HTR-8/SVneo (cell line): ENCODE data around the gene SYCN.
"Not testable (repeated sequence)": the region's sequence is repeated elsewhere in the genome, so short reads cannot be mapped to it uniquely, and the experiment has no call there.

Experiments used
- DNase-seq: peaks from one replicate; pipeline ENCODE4 v3.0.0; 2011; ENCODE audit warnings: low spot score, mixed read lengths; ENCODE audit not compliant: insufficient read length
- FAIRE-seq: peaks from 2 replicates; lab custom pipeline; 2011; peaks lifted over from hg19 to GRCh38; lab: Jason Lieb, UNC

SYCN gene

DNA sequence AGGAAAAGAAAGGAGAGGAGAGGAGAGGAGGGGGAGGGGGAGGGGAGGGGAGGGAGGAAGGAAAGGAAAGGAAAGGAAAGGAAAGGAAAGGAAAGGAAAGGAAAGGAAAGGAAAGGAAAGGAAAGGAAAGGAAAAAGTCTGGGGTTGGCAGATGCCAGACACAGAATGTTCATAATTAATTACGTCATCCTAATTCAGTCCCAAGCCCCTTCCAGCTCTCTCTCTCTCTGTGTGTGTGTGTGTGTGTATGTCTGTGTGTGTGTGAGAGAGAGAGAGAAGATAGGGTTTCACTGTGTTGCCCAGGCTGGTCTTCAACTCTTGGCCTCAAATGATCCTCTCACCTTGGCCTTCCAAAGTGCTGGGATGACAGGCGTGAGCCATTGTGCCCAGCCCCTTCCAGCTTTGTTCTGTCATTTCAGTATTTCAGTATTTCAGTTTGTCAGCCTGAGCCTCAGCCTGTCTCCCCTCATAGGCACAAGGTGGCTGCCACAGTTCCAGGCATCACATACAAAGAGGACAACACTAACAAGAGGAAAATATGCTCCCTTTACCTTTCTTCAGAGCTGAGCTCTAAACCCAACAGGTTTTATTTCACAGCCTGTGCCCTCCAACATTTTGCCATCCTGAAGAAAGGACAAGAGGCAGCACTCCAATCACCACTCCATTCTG, 26.2 kb upstream of the SYCN start:
- DNase-seq (no peak), FAIRE-seq (no peak)

DNA sequence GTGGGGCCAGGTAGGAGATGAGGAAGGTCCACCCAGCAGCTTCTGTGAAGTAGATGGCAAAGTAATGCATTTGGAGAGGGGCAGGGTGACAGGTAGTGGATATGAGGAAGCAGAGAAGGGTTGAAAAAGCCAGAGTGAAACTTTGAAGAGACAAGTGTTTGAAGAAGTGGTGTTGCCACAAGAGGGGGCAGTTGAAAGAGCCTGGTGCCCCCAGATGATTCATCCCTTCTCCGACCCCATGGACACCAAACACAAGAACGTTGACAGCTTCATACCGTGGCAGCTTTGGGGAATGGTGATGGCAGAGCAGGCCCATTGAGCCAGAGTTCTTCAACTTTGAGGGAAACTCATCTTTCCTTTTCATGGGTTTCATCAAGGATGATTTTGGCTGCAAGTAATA, 20.8 kb upstream of the SYCN start:
- FAIRE-seq, result no peak
- DNase-seq, result no peak

DNA sequence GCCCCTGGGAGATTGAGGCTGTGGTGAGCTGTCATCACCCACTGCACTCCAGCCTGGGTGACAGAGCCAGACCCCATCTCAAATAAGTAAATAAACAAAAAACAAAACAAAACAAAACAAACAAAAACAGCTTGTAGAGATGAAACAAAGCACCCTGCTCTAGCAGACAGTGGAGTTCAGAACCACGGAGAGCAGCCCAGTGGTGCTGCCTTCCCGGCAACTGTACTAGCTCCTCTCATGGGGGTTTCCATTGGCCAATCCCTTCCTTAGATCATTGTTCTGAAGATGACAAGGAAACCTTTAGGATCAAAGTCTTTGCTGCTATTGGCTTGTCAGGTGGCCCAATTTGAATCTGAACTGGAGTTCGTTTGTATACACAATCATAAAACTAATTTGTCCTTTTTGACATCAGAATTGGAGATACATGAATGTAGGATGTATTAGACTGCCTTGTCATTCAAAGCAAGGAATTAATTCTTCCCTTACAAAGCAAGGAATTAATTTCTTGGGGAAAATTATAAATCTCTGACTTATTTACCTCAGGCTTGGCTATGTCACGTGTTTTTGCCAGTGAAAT, 19.7 kb upstream of the SYCN start:
- DNase-seq, result peak; percentile 49

DNA sequence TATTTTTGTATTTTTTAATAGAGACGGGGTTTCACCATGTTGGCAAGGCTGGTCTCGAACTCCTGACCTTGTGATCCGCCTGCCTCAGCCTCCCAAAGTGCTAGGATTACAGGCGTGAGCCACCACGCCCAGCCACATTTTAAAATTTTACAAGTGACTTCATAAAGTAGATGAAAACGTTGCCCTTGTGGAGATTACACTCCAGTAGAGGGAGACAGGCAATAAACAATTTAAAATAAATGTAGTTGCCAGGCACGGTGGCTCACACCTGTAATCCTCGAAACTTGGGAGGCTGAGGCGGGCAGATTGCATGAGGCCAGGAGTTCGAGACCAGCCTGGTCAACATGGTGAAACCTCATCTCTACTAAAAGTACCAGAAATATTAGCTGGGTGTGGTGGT, 15.0 kb upstream of the SYCN start:
- FAIRE-seq, result not testable (repeated sequence)

More for the DNA sequence above, 19.7 kb upstream of the SYCN start:
- no peak for FAIRE-seq

DNA sequence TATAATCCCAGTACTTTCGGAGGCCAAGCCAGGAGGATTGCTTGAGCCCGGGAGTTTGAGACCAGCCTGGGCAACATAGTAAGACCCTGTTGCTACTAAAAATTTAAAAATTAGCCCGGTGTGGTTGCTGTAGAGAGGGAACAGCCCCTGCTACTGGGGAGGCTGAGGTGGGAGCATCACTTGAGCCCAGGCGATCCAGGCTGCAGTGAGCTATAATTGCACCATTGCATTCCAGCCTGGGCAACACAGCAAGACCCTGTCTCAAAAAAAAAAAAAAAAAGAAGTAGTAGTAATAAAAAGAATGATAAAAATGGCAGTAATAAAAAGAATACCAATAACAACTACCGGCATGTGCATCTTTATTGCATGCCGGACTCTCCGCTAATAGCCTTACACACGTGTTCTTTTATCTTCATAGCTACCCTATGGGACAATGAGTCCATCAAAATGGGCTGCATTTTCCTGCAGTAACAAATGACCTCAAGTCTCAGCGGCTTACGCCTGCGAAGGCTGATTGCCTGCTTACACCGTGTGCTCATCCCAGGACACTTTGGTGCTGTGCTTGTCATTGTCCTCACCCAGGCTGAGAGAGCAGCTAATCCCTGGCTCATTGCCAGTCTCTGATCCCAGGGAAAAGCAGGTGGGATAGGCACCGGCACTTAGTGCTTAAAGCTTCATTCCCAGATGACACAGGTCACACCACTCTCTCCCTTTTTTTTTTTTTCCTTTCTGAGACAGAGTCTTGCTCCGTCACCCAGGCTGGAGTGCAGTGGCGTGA, 14.4 kb upstream of the SYCN start:
- DNase-seq, result no peak
- FAIRE-seq, result no peak

More for the DNA sequence above, 15.0 kb upstream of the SYCN start:
- DNase-seq, result not testable (repeated sequence)

DNA sequence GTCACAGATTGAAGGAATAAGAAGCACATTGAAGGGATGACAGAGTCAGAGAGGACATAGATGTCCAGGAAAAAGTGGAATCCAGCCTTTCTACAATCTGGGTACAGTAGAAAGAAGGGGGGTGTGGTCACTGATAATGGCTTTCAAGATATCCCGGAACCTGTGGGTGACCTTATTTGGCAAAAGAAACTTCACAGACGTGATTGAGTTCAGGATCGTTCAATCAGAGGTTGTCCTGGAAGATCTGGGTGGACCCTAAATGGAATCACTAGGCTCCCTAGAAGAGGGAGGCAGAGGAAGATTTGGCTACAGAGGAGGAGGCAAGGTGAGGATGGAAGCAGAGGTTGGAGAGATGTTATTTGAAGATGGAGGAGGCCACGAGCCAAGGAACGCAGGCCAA, 13.0 kb upstream of the SYCN start:
- DNase-seq, result no peak
- no peak for FAIRE-seq

DNA sequence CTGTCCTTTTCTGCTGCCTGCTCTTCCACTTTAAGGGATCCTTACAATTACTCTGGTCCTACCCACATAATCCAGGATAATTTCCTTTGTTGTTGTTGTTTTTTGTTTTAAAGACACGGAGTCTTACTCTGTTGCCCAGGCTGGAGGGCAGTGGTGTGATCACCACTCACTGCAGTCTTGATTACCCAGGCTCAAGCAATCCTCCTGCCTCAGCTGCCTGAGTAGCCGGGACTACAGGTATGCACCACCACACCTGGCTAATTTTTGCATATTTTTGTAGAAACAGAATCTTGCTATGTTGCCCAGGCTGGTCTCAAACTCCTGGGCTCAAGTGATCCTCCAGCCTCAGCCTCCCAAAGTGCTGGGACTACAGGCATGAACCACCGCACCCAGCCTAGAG, 11.3 kb upstream of the SYCN start:
- not testable (repeated sequence) for FAIRE-seq

DNA sequence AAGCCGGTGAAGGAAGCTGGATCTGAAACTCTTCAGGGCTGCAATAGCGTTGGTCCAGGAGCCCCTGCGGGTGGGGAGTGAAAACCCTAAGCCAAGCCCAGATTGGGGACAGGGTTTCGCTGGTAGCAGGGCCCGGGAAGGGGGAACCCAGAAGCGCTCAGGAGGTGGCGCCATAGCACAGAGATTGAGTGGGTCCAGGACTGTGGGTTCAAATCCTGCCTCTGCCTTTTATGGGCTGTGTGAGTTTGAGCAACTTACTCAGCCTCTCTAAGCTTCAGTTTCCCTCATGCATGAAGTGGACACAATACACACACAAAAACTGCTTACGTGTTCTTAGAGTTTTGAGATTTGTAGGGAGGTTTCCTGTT, 8.3 kb upstream of the SYCN start:
- DNase-seq (no peak), FAIRE-seq (no peak)

More for the DNA sequence above, 11.3 kb upstream of the SYCN start:
- DNase-seq, result not testable (repeated sequence)

DNA sequence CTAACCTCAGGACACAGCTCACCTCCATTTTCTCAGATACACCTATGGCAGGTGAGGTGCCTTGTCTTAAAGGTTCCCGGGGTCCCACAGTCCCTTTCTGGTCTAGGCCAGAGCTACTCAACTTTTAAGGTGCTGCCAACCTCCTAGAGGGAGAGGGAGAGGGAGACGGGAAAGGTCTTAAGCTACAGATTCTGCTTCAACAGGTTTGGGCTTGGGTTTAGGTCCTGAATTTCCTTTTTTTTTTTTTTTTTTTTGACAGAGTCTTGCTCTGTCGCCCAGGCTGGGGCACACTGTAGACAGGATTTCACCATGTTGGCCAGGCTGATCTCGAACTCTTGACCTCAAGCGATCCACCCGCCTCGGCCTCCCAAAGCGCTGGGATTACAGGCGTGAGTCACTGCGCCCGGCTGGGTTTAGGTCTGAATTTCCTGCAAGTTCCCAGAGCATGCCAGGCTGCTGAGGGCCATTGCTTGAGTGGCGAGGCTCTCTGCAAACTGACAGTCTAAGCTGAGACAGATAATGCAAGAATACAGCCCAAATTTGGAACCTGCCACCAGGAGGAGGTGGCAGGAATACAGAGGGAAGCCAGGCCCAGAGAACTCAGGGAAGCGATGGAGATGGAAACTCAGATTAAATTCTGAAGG, 7.8 kb upstream of the SYCN start:
- no peak for DNase-seq
- no peak for FAIRE-seq

DNA sequence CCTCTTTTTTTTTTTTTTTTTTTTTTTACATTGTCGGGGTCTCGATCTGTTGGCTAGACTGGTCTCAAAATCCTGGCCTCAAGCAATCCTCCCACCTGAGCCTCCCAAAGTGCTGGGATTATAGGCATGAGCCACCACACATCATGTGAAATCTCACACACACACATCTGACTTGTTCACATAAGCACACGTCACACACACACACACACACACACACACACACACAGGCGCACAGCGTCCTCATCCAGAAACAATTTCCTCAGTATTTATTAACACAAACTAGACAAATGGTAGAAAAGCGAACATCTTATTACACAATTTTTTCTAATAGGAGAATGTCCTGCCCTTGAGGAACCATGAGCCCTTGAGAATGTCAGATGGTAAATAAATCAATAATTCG, 5.1 kb upstream of the SYCN start:
- DNase-seq (no peak), FAIRE-seq (no peak)

DNA sequence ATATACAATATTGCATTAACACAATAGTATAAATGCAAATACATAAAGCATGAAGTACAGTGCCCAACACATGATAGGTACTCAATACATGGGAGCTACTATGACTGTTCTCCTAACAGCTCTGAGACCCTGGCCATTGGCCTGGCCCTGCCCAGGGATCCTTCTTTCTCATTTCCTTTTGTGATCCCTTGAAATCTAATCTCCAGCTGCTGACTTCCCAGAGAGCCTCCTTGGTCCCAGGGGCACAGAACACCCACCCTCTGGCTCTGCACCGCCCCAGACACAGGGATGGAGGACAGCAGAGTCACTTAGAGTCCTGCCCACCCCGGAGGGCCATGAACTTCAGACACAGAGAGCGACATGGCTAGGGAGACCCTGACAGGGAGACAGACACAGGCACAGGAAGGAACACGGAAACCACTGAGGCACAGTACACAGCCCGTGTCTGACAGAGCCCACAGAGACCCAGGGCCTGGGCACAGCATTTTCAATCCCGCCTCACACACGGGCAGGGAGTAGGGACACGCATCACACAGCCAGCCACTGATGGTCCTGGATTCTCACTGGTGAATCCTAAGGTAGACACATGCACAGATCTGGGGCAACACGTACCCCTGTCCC, 4.2 kb upstream of the SYCN start:
- peak; percentile 44 for FAIRE-seq
- no peak for DNase-seq

DNA sequence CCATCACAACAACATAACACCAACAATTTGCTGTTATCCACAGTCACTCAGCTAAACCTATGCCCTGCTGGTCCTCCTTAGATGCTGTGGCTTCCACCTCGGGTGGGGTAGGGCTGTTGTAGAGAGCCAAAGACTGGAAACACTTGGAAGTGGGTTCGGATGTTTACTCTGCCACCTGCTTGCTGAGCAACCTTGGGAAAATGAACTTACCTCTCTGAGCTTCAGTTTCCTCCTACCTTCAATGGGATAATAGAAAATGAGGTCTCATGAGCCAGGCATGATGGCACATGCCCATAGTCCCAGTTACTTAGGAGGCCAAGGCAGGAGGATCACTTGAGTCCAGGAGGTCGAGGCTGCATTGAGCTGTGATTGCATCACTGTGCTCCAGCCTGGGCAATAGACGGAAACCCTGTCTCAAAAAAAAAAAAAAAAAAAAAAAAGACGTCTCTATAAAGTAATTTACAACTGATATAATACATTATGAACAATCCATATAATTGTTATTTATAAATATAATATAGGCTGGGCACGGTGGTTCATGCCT, 3.3 kb upstream of the SYCN start:
- FAIRE-seq (no peak), DNase-seq (no peak)

DNA sequence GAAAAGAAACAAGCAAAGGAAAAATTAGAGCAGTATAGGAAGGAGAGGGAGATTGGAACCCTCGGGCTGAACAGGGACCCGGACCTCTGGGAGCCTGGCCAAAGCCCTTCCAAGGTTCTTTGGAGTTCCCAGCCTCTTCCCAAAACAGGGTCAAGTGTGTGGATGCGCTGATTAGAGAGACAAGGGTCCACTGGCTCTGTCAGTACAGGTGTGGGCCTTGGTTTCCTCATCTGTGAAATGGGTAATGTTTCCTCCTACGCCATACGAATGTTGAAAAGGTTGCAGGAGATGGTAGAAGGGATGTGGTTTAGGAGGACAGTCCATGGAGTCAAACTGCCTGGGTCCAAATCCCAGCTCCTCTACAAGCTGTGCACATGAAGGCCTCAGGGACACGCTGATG, 2.1 kb upstream of the SYCN start:
- DNase-seq (no peak), FAIRE-seq (no peak)

DNA sequence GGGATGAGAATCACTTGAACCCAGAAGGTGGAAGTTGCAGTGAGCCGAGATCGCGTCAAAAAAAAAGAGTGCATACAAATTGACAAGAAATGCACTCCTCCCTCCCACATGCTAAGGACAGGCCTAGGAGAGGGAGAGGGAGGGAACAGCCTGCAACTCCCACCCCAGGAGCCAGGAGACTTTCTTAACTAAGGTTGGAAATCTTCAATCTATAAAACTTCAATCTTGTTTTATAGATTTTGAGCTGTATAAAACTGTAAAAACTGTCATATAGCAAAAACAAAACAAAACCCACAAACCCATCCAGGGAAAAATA, 1.3 kb upstream of the SYCN start:
- DNase-seq (no peak), FAIRE-seq (no peak)

DNA sequence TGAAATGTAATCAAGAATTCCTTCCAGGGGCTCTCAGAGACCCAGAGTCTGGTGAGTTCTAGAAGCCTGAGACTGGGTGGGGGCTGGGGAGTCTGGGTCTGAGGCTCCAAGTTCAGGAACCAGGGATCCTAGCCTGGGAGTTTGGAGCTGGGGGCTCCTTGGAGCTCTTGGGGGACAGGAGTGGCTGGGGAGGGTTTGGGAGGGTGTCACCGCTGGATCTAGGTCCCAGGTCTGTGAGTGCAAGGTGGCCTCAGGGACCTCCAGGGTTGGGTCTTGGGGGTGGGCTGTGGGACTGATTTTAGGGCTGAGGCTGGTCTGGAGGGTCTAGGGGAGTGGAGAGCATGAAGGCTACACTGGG, 1.1 kb downstream of the SYCN start:
- FAIRE-seq (no peak), DNase-seq (no peak)

DNA sequence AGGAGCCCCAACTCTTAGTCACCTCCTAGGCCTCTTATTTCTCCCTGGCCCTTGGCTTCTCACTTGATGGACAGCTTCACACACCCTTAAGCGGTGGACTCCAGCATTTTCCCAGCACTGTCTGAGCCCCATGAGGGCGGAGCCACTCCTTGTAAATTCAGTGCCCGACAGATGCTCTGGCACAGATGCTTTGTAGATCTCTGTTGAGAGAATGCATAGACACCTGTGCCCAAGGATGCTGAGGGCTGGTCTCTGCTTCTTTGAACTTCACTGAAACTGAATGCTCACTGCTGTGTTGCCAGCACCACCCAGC, 3.3 kb downstream of the SYCN start:
- no peak for DNase-seq
- no peak for FAIRE-seq

DNA sequence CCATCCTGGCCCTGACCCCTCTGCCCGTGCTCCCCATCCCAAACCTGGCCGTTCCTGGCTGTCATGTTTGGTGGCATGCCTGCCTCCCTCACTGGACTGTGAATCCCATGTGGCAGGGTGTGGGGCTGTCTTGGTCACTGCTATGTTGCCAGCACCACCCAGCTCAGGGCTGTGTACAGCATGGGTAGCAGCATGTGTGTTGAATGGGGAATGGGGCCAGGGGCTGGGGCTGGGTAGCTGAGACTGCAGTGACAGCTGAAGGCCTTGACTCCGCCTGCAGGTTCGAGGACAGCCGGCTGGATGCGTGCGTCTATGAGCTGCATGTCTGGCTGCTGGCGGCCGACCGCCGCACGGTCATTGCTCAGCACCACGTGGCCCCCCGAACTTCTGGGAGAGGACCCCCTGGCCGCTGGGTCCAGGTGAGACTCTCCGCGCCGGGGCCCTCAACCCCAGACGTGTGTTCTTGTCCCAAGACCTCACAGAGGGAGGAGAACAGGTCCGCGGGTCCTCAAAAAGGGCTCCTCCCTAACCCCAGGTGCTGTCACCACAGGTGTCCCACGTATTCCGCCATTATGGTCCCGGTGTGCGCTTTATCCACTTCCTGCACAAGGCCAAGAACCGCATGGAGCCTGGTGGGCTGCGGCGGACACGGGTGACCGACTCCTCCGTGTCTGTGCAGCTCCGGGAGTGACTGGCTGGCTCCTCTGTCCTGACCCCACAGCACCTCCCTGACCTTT, 3.8 kb downstream of the SYCN start:
- FAIRE-seq (no peak), DNase-seq (no peak)

DNA sequence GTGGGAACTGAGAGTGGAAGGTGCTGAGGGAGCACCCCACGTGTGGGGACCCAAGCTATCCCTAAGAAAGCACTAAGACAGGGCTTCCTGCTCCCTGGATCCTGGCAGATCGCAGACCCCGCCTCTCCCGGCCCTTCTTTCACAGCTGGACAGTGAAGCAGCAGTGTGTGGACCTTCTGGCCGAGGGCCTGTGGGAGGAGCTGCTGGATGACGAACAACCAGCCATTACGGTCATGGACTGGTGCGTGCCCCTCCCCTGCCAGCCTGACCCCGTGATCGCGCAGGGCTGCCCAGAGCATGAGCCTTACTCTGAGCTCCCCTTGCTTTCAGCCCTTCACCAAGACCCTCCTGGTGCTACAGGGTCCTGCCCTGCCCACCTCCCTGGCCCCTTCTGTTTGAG, 5.0 kb downstream of the SYCN start:
- FAIRE-seq, result no peak
- DNase-seq, result no peak

DNA sequence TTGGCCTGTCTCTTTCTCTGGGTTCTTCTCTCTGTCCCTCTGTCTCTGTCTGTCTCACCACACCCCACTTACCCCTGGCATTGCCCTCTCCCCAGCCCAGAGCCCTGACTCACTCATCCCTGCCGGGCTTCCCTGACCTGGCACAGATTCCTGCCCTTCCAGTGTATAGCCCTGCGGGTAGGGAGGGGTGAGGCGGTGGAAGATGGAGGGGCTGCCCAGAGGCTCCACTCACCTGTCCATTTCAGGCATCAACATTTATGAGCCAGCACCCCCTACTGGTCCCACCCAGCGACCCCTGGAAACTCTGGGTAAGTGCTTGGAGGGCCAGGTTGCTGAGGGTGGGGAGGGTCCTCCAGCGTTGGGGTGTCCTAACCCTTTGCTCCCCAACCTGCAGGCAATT, 6.3 kb downstream of the SYCN start:
- DNase-seq (no peak), FAIRE-seq (no peak)
